HG03521 (cell line): ENCODE data around the gene ASTN2.
"Not testable (repeated sequence)": the region's sequence is repeated elsewhere in the genome, so short reads cannot be mapped to it uniquely, and the experiment has no call there.

Experiments used
- ATAC-seq: cut with Tn5 transposase; IDR thresholded peaks from one replicate; pipeline ENCODE4 v1.9.1; 2021; ENCODE audit warnings: mild to moderate bottlenecking, moderate library complexity; ENCODE audit not compliant: unreplicated experiment

Gene ASTN2

GRCh38 chr9:116935149-116935897 is 479.5 kb downstream of the ASTN2 start:
- no peak for ATAC-seq

GRCh38 chr9:116934131-116934530 is 480.7 kb downstream of the ASTN2 start:
- no peak for ATAC-seq

- no peak for ATAC-seq
Measured at GRCh38 chr9:116933251-116933650, 481.6 kb downstream of the ASTN2 start.

GRCh38 chr9:116929621-116930020 is 485.2 kb downstream of the ASTN2 start:
- no peak for ATAC-seq

- ATAC-seq, result no peak
Measured at GRCh38 chr9:116928884-116929283, 486.0 kb downstream of the ASTN2 start.

GRCh38 chr9:116928289-116928688 is 486.6 kb downstream of the ASTN2 start:
- ATAC-seq, result no peak

GRCh38 chr9:116927726-116928125 is 487.1 kb downstream of the ASTN2 start:
- no peak for ATAC-seq

GRCh38 chr9:116925121-116925520 is 489.7 kb downstream of the ASTN2 start:
- no peak for ATAC-seq

GRCh38 chr9:116924462-116925110 is 490.3 kb downstream of the ASTN2 start:
- no peak for ATAC-seq

GRCh38 chr9:116917895-116918508 is 496.9 kb downstream of the ASTN2 start:
- ATAC-seq, result not testable (repeated sequence)

GRCh38 chr9:116913536-116913935 is 501.3 kb downstream of the ASTN2 start:
- ATAC-seq, result no peak

GRCh38 chr9:116910201-116910600 is 504.7 kb downstream of the ASTN2 start:
- ATAC-seq, result no peak

- ATAC-seq, result no peak
Measured at GRCh38 chr9:116907989-116908388, 506.9 kb downstream of the ASTN2 start.

GRCh38 chr9:116905171-116905588 is 509.7 kb downstream of the ASTN2 start:
- ATAC-seq, result no peak

- no peak for ATAC-seq
Measured at GRCh38 chr9:116904165-116904564, 510.7 kb downstream of the ASTN2 start.

GRCh38 chr9:116901260-116901659 is 513.6 kb downstream of the ASTN2 start:
- ATAC-seq, result no peak

- no peak for ATAC-seq
Measured at GRCh38 chr9:116900543-116900942, 514.3 kb downstream of the ASTN2 start.

GRCh38 chr9:116900007-116900367 is 514.9 kb downstream of the ASTN2 start:
- ATAC-seq, result no peak

GRCh38 chr9:116899337-116900006 is 515.4 kb downstream of the ASTN2 start:
- ATAC-seq, result no peak

GRCh38 chr9:116898131-116898530 is 516.7 kb downstream of the ASTN2 start:
- ATAC-seq, result not testable (repeated sequence)

GRCh38 chr9:116897201-116897600 is 517.7 kb downstream of the ASTN2 start:
- ATAC-seq, result no peak

GRCh38 chr9:116895961-116896360 is 518.9 kb downstream of the ASTN2 start:
- ATAC-seq, result no peak
